GM12874 (cell line): ENCODE measurements around the gene ZNF540.

Source experiments
- CTCF ChIP-seq: IDR thresholded peaks from 2 replicates; pipeline ENCODE4 v1.5.1; 2011; ENCODE audit warnings: low read depth, mild to moderate bottlenecking, control low read depth, low read length, moderate library complexity; ENCODE audit not compliant: insufficient read depth

Gene ZNF540

GRCh38 chr19:37593996-37594303 is 726 bp upstream of the ZNF540 start:
- no peak for TF ChIP-seq CTCF

- no peak for TF ChIP-seq CTCF
Measured at GRCh38 chr19:37594982-37595382, 306 bp downstream of the ZNF540 start.

DNA sequence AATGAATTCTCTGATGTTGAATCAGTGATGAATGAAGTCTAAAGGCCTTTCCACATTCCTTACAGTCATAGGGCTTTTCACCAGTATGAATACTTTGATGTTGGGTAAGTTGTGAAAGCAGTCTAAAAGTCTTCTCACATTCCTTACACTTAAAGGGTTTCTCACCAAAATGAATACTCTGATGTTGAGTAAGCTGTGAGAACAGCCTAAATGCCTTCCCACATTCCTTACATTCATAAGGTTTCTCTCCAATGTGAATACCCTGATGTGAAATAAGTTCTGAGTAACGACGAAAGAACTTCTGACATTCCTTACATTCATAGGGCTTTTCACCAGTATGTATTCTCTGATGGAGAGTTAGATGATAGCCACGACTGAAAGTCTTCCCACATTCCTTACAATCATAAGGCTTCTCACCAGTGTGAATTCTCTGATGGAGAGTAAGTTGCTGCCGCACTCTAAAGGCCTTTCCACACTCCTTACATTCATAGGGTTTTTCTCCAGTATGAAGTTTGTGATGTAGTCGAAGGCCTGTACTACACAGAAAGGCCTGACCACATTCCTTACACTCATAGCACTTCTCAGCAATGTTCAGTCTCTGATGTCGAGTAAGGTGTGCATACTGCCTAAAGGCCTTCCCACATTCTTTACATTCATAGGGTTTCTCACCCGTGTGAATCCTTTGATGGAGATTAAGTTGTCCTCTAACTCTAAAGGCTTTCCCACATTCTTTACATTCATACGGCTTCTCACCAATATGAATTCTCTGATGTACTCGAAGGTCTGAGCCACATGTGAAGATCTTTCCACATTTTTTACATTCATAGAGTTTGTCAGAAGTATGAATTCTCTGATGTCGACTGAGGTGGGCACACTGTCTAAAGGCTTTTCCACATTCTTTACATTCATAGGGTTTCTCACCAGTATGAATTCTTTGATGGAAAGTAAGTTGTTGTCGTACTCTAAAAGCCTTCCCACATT is 40.7 kb downstream of the ZNF540 start:
- no peak for TF ChIP-seq CTCF

DNA sequence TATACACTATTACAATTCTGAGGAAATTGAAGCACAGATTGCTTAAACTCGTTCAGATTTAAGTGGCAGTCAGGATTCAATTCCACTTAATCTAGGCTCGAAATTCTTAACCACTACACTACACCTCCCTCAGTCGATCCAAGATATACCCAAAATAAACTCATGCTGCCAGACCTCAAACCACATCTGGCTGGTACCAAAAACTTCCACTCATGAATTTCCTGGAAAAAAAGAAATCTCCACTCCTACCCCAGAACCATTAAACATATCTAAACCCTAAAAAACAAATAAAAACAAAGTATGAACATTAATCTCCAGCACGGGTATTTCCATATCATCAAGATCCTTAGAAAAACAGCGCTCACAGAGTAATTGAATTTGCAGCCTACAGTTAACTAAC is 59.4 kb downstream of the ZNF540 start:
- TF ChIP-seq CTCF, result no peak

DNA sequence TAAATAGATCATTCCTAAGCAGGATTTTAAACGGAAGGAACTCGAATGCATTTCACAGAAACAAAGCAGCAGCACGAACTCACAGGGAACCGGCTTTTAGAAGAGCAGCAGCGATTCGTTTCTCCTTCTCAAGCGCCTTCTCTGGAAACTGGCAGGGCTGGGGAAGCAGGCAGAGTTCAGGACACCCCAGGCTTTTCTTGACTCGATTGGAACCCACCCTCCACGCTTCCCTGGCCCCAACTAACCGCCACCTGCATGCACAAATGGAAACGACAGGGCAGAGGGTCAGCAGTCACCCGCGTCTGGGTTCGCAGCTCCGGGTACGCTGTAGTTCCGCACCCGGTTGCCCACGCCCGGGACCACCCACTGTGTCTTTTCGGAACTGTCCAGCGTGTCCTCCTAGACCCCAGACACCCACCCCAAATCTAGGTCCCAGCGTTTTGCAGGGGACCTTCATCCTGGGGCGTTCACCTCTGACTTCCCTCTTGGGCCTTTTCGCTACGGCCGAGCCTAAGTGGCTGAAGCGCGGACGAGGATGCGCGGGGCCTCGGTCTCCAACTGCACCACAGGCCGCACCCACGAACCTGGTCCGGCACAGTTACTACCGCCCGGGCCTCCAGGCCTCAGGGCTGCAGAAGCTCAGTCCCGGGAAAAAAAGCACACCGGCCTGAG is 60.1 kb downstream of the ZNF540 start:
- TF ChIP-seq CTCF, result no peak

DNA sequence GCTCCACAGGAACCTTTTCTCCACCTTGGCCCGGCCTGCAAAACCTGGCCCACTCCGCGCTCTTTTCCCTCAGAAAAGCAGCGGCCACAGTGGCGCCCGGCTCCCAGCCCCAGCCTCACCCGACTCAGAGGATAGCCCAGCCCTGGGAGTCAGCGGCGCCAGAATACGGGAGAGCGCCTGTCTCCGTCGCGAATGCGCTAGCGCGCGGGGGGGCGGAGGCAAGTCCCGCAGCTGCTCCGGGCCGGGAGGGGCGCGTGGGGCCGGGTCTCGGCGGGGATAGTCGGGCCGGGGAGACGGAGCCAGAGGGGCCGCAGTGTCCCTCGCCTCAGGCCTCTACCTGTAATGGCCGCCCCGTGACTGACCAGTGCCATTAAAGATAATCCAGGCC is 60.6 kb downstream of the ZNF540 start, which contains the start of gene ZFP30:
Gene ZFP30 (minus strand): TSS at position 165 of the 388 bp plus-strand sequence. CDS start 7,643 bp downstream, outside the sequence.
- no peak for TF ChIP-seq CTCF

- TF ChIP-seq CTCF, result no peak
Measured at GRCh38 chr19:37655689-37656371, 61.2 kb downstream of the ZNF540 start.
